ENCODE data around the gene ACAP2.

DNA sequence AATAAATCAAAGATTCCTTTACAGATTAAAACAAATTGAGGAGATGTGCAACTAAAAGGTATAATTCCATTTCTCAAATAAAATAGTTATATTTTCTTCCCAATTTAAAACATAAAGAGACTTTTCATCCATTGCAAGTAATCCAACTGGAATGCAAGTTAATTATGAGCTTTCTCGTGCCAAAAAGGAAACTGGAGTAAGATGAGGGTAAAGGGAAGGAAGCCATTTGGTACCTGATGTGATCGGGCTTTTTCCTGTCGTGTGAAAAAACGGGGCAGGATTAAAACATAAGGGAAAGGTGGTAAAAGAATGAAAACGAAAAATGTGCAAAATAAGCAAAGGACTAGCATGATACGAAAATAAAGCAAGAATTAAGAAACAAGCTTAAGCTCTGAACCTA, 130.1 kb downstream of the ACAP2 start:
- TF ChIP-seq, protein P1, sequence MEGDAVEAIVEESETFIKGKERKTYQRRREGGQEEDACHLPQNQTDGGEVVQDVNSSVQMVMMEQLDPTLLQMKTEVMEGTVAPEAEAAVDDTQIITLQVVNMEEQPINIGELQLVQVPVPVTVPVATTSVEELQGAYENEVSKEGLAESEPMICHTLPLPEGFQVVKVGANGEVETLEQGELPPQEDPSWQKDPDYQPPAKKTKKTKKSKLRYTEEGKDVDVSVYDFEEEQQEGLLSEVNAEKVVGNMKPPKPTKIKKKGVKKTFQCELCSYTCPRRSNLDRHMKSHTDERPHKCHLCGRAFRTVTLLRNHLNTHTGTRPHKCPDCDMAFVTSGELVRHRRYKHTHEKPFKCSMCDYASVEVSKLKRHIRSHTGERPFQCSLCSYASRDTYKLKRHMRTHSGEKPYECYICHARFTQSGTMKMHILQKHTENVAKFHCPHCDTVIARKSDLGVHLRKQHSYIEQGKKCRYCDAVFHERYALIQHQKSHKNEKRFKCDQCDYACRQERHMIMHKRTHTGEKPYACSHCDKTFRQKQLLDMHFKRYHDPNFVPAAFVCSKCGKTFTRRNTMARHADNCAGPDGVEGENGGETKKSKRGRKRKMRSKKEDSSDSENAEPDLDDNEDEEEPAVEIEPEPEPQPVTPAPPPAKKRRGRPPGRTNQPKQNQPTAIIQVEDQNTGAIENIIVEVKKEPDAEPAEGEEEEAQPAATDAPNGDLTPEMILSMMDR (IDR thresholded peaks at IDR 0.05), result no peak
- TF ChIP-seq POLR2A (IDR thresholded peaks at IDR 0.05), result no peak
